HEK293 (cell line): ENCODE measurements around the gene BLMH.

Experiments used
- CTCF ChIA-PET: fragments of 350-600 bp; formaldehyde crosslinking; extraction: SDS; loops from one replicate; lab custom pipeline; 2021; ENCODE audit warnings: antibody characterized with exemption; lab: Yijun Ruan, JAX
- POLR2A ChIA-PET: fragments of 300-600 bp; formaldehyde crosslinking; extraction: SDS; loops from one replicate; lab custom pipeline; 2020; ENCODE audit warnings: antibody characterized with exemption, inconsistent platforms; lab: Yijun Ruan, JAX
- H3K27ac ChIP-seq: fragments of 200-500 bp; sonication (Bioruptor generic); 2 replicates; pipeline ENCODE4 v1.5.1; 2014; ENCODE audit warnings: low read depth, low read length, control low read depth, inconsistent platforms; ENCODE audit errors: extremely low read depth
- H3K36me3 ChIP-seq, 2 experiments: fragments of 200-500 bp in 1 of 2; sonication (Bioruptor generic) in 1 of 2; 1 replicate in 1 of 2; 2 replicates in 1 of 2; pipeline ENCODE4 v1.5.1; 2014 to 2017; ENCODE audit warnings: inconsistent platforms in 2 of 2, low read length in 2 of 2; ENCODE audit not compliant: control insufficient read depth in 2 of 2, insufficient read depth in 1 of 2
- H3K4me1 ChIP-seq: fragments of 200-500 bp; sonication (Bioruptor generic); 2 replicates; pipeline ENCODE4 v1.5.1; 2014; ENCODE audit warnings: mild to moderate bottlenecking, low read length, inconsistent platforms; ENCODE audit not compliant: control insufficient read depth, insufficient read depth
- H3K4me3 ChIP-seq: 2 replicates; pipeline ENCODE4 v1.5.1; 2011; ENCODE audit warnings: low read depth, mild to moderate bottlenecking, control low read depth, low read length, moderate library complexity
- H3K9me3 ChIP-seq: fragments of 200-500 bp; sonication (Bioruptor generic); 2 replicates; pipeline ENCODE4 v1.5.1; 2014; ENCODE audit warnings: low read depth, low read length, inconsistent platforms; ENCODE audit not compliant: control insufficient read depth, insufficient read depth
- GLIS1 ChIP-seq: fragments of 450-650 bp; formaldehyde crosslinking; IDR thresholded peaks from 2 replicates; pipeline ENCODE4 v1.5.1; 2016; ENCODE audit warnings: missing biosample characterization, missing genetic modification characterization
- HIC1 ChIP-seq: fragments of 450-650 bp; formaldehyde crosslinking; IDR thresholded peaks from 2 replicates; pipeline ENCODE4 v1.5.1; 2016; ENCODE audit warnings: missing biosample characterization, missing genetic modification characterization
- OSR2 ChIP-seq: fragments of 450-650 bp; formaldehyde crosslinking; IDR thresholded peaks from 2 replicates; pipeline ENCODE4 v1.5.1; 2016; ENCODE audit warnings: missing biosample characterization, missing genetic modification characterization
- PRDM6 ChIP-seq: fragments of 450-650 bp; formaldehyde crosslinking; IDR thresholded peaks from 2 replicates; pipeline ENCODE4 v1.5.1; 2017; ENCODE audit warnings: missing biosample characterization, missing genetic modification characterization
- RBAK ChIP-seq: fragments of 450-650 bp; formaldehyde crosslinking; IDR thresholded peaks from 2 replicates; pipeline ENCODE4 v1.5.1; 2016; ENCODE audit warnings: missing biosample characterization, missing genetic modification characterization
- WT1 ChIP-seq: fragments of 450-650 bp; formaldehyde crosslinking; IDR thresholded peaks from 2 replicates; pipeline ENCODE4 v1.5.1; 2016; ENCODE audit warnings: missing biosample characterization, missing genetic modification characterization
- ZBTB17 ChIP-seq: fragments of 450-650 bp; formaldehyde crosslinking; IDR thresholded peaks from 2 replicates; pipeline ENCODE4 v1.5.1; 2016; ENCODE audit warnings: missing biosample characterization, missing genetic modification characterization
- ZBTB49 ChIP-seq: fragments of 450-650 bp; formaldehyde crosslinking; IDR thresholded peaks from 2 replicates; pipeline ENCODE4 v1.5.1; 2016; ENCODE audit warnings: missing biosample characterization, missing genetic modification characterization, low read depth
- ZNF148 ChIP-seq: fragments of 450-650 bp; formaldehyde crosslinking; IDR thresholded peaks from 2 replicates; pipeline ENCODE4 v1.5.0; 2017; ENCODE audit warnings: missing biosample characterization, missing genetic modification characterization, borderline replicate concordance
- ZNF155 ChIP-seq: fragments of 450-650 bp; formaldehyde crosslinking; IDR thresholded peaks from 2 replicates; pipeline ENCODE4 v1.5.1; 2016; ENCODE audit warnings: missing biosample characterization, missing genetic modification characterization
- ZNF18 ChIP-seq: fragments of 450-650 bp; formaldehyde crosslinking; IDR thresholded peaks from 2 replicates; pipeline ENCODE4 v1.5.1; 2016; ENCODE audit warnings: missing biosample characterization, missing genetic modification characterization
- ZNF221 ChIP-seq: fragments of 450-650 bp; formaldehyde crosslinking; IDR thresholded peaks from 2 replicates; pipeline ENCODE4 v1.5.1; 2017; ENCODE audit warnings: missing biosample characterization, missing genetic modification characterization, borderline replicate concordance
- ZNF37A ChIP-seq: fragments of 450-650 bp; IDR thresholded peaks from 2 replicates; pipeline ENCODE4 v1.5.1; 2018; ENCODE audit warnings: missing biosample characterization, missing genetic modification characterization
- ZNF391 ChIP-seq: fragments of 450-650 bp; formaldehyde crosslinking; IDR thresholded peaks from 2 replicates; pipeline ENCODE4 v1.5.1; 2016; ENCODE audit warnings: low read depth, missing biosample characterization, missing genetic modification characterization, borderline replicate concordance
- ZNF501 ChIP-seq: fragments of 450-650 bp; formaldehyde crosslinking; IDR thresholded peaks from 2 replicates; pipeline ENCODE4 v1.5.1; 2016; ENCODE audit warnings: missing biosample characterization, missing genetic modification characterization
- ZNF530 ChIP-seq: fragments of 450-650 bp; formaldehyde crosslinking; IDR thresholded peaks from 2 replicates; pipeline ENCODE4 v1.5.1; 2016; ENCODE audit warnings: low read depth, missing biosample characterization, missing genetic modification characterization
- ZNF580 ChIP-seq: fragments of 450-650 bp; formaldehyde crosslinking; IDR thresholded peaks from 2 replicates; pipeline ENCODE4 v1.5.1; 2016; ENCODE audit warnings: missing biosample characterization, missing genetic modification characterization
- ZNF658 ChIP-seq: fragments of 450-650 bp; formaldehyde crosslinking; IDR thresholded peaks from 2 replicates; pipeline ENCODE4; 2016; ENCODE audit warnings: missing biosample characterization, missing genetic modification characterization

Gene BLMH

GRCh38 chr17:30274887-30275286, 16.9 kb downstream of the BLMH start (continued):
- TF ChIP-seq HIC1 (tag by site-specific recombination) = no peak
- no peak for TF ChIP-seq ZNF221
- TF ChIP-seq ZBTB49 (tag by site-specific recombination) = no peak
- no peak for TF ChIP-seq ZNF658
- TF ChIP-seq ZNF391 = no peak
- TF ChIP-seq ZNF530 (tag by site-specific recombination) = no peak
- TF ChIP-seq ZNF501 (tag by site-specific recombination) = no peak
- no peak for TF ChIP-seq ZNF18 (tag by site-specific recombination)
- no peak for TF ChIP-seq RBAK (tag by site-specific recombination)
- no peak for TF ChIP-seq ZNF37A

- ChIA-PET CTCF (interaction anchor here (1.6 kb wide), 1 partner anchor 169 kb away, joined by 5 read pairs; no protein-coding TSS in a partner anchor), POLR2A (no interaction called here)
Measured at GRCh38 chr17:30273373-30273772, 18.4 kb downstream of the BLMH start.

More at GRCh38 chr17:30273373-30273772, 18.4 kb downstream of the BLMH start:
- Histone ChIP-seq H3K4me1 (no peaks in the 10 kb centered on the region), H3K36me3 (peaks cover 70 to 81% of the 10 kb centered on the region in 2 experiments), H3K4me3 (no peak overlapping the region), H3K9me3 (no peaks in the 10 kb centered on the region), H3K27ac (no peak overlapping the region)
- TF ChIP-seq ZBTB17 (tag by site-specific recombination) (peak; percentile 62), WT1 (tag by site-specific recombination) (no peak), ZNF155 (tag by site-specific recombination) (no peak), GLIS1 (tag by site-specific recombination) (no peak), PRDM6 (tag by site-specific recombination) (peak; percentile 60; the same call in 1 of the 2 replicates), OSR2 (tag by site-specific recombination) (peak; percentile 6; the same call in 1 of the 2 replicates), ZNF580 (tag by site-specific recombination) (no peak), ZNF148 (tag by site-specific recombination) (no peak)
